ENCODE measurements around the gene TRO.

Gene TRO

GRCh38 chrX:54931107-54931506 is 10.5 kb downstream of the TRO start:
- TF ChIP-seq EP300 (IDR thresholded peaks at IDR 0.05; ENCODE audit: borderline replicate concordance) = no peak
- TF ChIP-seq REST (IDR thresholded peaks at IDR 0.05; ENCODE audit: low read depth) = no peak
- no peak for TF ChIP-seq ZBTB7A (IDR thresholded peaks at IDR 0.05; ENCODE audit: low read depth)
- TF ChIP-seq TEAD4 (IDR thresholded peaks at IDR 0.05) = no peak
- TF ChIP-seq TAF1 (IDR thresholded peaks at IDR 0.05; ENCODE audit: low read depth) = no peak
- no peak for TF ChIP-seq NFIC (IDR thresholded peaks at IDR 0.05)
- TF ChIP-seq TCF12 (IDR thresholded peaks at IDR 0.05; ENCODE audit: low read depth) = no peak

GRCh38 chrX:54933150-54933826 is 12.7 kb downstream of the TRO start:
- TF ChIP-seq MAX (IDR thresholded peaks at IDR 0.05) (no peak), TAF1 (IDR thresholded peaks at IDR 0.05; ENCODE audit: low read depth) (no peak), EGR1 (IDR thresholded peaks at IDR 0.05) (no peak), TEAD4 (IDR thresholded peaks at IDR 0.05) (no peak), USF1 (IDR thresholded peaks at IDR 0.05) (no peak), NFIC (IDR thresholded peaks at IDR 0.05) (no peak), FOXM1 (IDR thresholded peaks at IDR 0.05; ENCODE audit: borderline replicate concordance, low read depth) (no peak), ZBTB7A (IDR thresholded peaks at IDR 0.05; ENCODE audit: low read depth) (no peak), TCF12 (IDR thresholded peaks at IDR 0.05; ENCODE audit: low read depth) (no peak)

GRCh38 chrX:54934058-54934457 is 13.4 kb downstream of the TRO start:
- no peak for TF ChIP-seq REST (IDR thresholded peaks at IDR 0.05; ENCODE audit: low read depth)
- no peak for TF ChIP-seq TEAD4 (IDR thresholded peaks at IDR 0.05)
- TF ChIP-seq ZBTB7A (IDR thresholded peaks at IDR 0.05; ENCODE audit: low read depth) = no peak
- TF ChIP-seq EP300 (IDR thresholded peaks at IDR 0.05; ENCODE audit: borderline replicate concordance) = no peak
- TF ChIP-seq YY1 (IDR thresholded peaks at IDR 0.05; ENCODE audit: low read depth) = no peak
- TF ChIP-seq TCF12 (IDR thresholded peaks at IDR 0.05; ENCODE audit: low read depth) = no peak
- TF ChIP-seq FOXM1 (IDR thresholded peaks at IDR 0.05; ENCODE audit: borderline replicate concordance, low read depth) = no peak
- TF ChIP-seq MAX (IDR thresholded peaks at IDR 0.05) = no peak

- no peak for TF ChIP-seq CREB1 (IDR thresholded peaks at IDR 0.05; ENCODE audit: low read depth)
- TF ChIP-seq ZBTB7A (IDR thresholded peaks at IDR 0.05; ENCODE audit: low read depth) = no peak
- TF ChIP-seq CEBPB (IDR thresholded peaks at IDR 0.05) = no peak
- no peak for TF ChIP-seq REST (IDR thresholded peaks at IDR 0.05; ENCODE audit: low read depth)
- TF ChIP-seq EP300 (IDR thresholded peaks at IDR 0.05; ENCODE audit: borderline replicate concordance) = no peak
- no peak for TF ChIP-seq EGR1 (IDR thresholded peaks at IDR 0.05)
- no peak for TF ChIP-seq RAD21 (IDR thresholded peaks at IDR 0.05; ENCODE audit: low read depth)
- TF ChIP-seq TEAD4 (IDR thresholded peaks at IDR 0.05) = no peak
- TF ChIP-seq USF1 (IDR thresholded peaks at IDR 0.05) = no peak
- TF ChIP-seq FOXM1 (IDR thresholded peaks at IDR 0.05; ENCODE audit: borderline replicate concordance, low read depth) = no peak
- TF ChIP-seq NFIC (IDR thresholded peaks at IDR 0.05) = no peak
- no peak for TF ChIP-seq MAX (IDR thresholded peaks at IDR 0.05)
- no peak for TF ChIP-seq TAF1 (IDR thresholded peaks at IDR 0.05; ENCODE audit: low read depth)
- TF ChIP-seq YY1 (IDR thresholded peaks at IDR 0.05; ENCODE audit: low read depth) = no peak
These were observed 14.3 kb downstream of the TRO start for GRCh38 chrX:54934890-54935289.
